Esophagus muscularis mucosa (tissue), 4 donors: ENCODE measurements around the gene FMN1. TPM values are rescaled to one million over a fixed set of nuclear protein-coding genes. Genes with fewer than 3 reads are reported as not detected.

ENCODE experiments used
- DNase-seq: peaks from one replicate; pipeline ENCODE4 v3.0.0-alpha.2; 2017; ENCODE audit errors: extremely low spot score
- H3K27ac ChIP-seq, 4 donors: fragments of 200-600 bp; sonication (generic); replicated peaks in 1 of 4; 1 replicate in 3 of 4; 2 replicates in 1 of 4; pipeline ENCODE4 v1.5.1; 2016 to 2019; ENCODE audit warnings: mild to moderate bottlenecking in 1 of 4
- H3K27me3 ChIP-seq, 4 donors: fragments of 200-600 bp; sonication (generic); one replicate each; pipeline versions ENCODE4 v1.5.1 to v1.6.0; 2016 to 2019
- H3K36me3 ChIP-seq, 4 donors: fragments of 200-600 bp; sonication (generic); one replicate each; pipeline ENCODE4 v1.5.1; 2016 to 2019
- H3K4me1 ChIP-seq, 4 donors: fragments of 200-600 bp; sonication (generic); one replicate each; pipeline ENCODE4 v1.5.1; 2016 to 2019
- H3K4me3 ChIP-seq, 4 donors: fragments of 200-600 bp; sonication (generic); 1 replicate in 2 of 4; 2 replicates in 2 of 4; pipeline ENCODE4 v1.5.1; 2016 to 2019; ENCODE audit warnings: mild to moderate bottlenecking in 4 of 4, moderate library complexity in 1 of 4
- H3K9me3 ChIP-seq, 4 donors: fragments of 200-600 bp; sonication (generic); 1 replicate in 3 of 4; 2 replicates in 1 of 4; pipeline ENCODE4 v1.5.1; 2016 to 2019
- EP300 ChIP-seq: sonication (generic); formaldehyde crosslinking; IDR thresholded peaks from one replicate; pipeline ENCODE4 v1.6.1; 2017; ENCODE audit warnings: antibody characterized with exemption
- POLR2A ChIP-seq: fragments of 450-650 bp; IDR thresholded peaks from one replicate; pipeline ENCODE4 v1.6.1; 2017; ENCODE audit warnings: antibody characterized with exemption, moderate library complexity, mild to moderate bottlenecking, low read depth
- POLR2AphosphoS5 ChIP-seq, 2 donors: sonication (generic); formaldehyde crosslinking; IDR thresholded peaks; one replicate each; pipeline ENCODE4 v1.6.1; 2017; ENCODE audit warnings: antibody characterized with exemption in 2 of 2
- WGBS: methylation state at CpG from one replicate; pipeline ENCODE4 v1.1.5; 2018; 5-methylcytosine and 5-hydroxymethylcytosine counted together
- intact Hi-C: fragments of 100-400 bp; cut with DNase I; formaldehyde crosslinking; loops from one replicate; pipeline ENCODE4 v1.15.1; 2023
- total RNA-seq, 4 donors: library from RNA; depleted of rRNA; stranded (reverse); fragments of >200 nt; gene quantifications; one replicate each; pipeline versions ENCODE4 v1.1.0 to v1.2.1, GENCODE V29; 2016
- TF ChIP-seq, protein P1 (sequence below), 3 experiments: fragments of 200-600 bp in 2 of 3; fragments of 450-650 bp in 1 of 3; sonication (generic) in 2 of 3; IDR thresholded peaks; one replicate each; pipeline ENCODE4 v1.5.1; 2017 to 2019; ENCODE audit warnings: antibody characterized with exemption in 3 of 3, mild to moderate bottlenecking in 2 of 3, moderate library complexity in 1 of 3

FMN1 gene
- total RNA-seq, 4 donors from 2014 or later = 4.8 to 12.5 (median 8.6) TPM

GRCh38 chr15:33040496-33040895 lies 154.0 kb downstream of the FMN1 start:
- peaks cover 0 to 5% (median 0%) of the 10 kb centered on the region in 4 donors for H3K4me1 ChIP-seq
- DNase-seq = no peak
- 94% methylated on average over 1 of the region's 1 CpG for WGBS
- TF ChIP-seq, protein P1, sequence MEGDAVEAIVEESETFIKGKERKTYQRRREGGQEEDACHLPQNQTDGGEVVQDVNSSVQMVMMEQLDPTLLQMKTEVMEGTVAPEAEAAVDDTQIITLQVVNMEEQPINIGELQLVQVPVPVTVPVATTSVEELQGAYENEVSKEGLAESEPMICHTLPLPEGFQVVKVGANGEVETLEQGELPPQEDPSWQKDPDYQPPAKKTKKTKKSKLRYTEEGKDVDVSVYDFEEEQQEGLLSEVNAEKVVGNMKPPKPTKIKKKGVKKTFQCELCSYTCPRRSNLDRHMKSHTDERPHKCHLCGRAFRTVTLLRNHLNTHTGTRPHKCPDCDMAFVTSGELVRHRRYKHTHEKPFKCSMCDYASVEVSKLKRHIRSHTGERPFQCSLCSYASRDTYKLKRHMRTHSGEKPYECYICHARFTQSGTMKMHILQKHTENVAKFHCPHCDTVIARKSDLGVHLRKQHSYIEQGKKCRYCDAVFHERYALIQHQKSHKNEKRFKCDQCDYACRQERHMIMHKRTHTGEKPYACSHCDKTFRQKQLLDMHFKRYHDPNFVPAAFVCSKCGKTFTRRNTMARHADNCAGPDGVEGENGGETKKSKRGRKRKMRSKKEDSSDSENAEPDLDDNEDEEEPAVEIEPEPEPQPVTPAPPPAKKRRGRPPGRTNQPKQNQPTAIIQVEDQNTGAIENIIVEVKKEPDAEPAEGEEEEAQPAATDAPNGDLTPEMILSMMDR (IDR thresholded peaks at IDR 0.05) = no peak
- TF ChIP-seq POLR2A (no peak), POLR2AphosphoS5 (IDR thresholded peaks at IDR 0.05) (no peak), EP300 (no peak)
- no peaks in the 10 kb centered on the region for H3K27me3 ChIP-seq
- no peak overlapping the region for H3K27ac ChIP-seq
- intact Hi-C loops = no loop called here
- H3K36me3 ChIP-seq = no peaks in the 10 kb centered on the region
- no peak overlapping the region for H3K4me3 ChIP-seq
- peaks cover 0 to 11% (median 6%) of the 10 kb centered on the region in 4 donors for H3K9me3 ChIP-seq

- intact Hi-C loops = no loop called here
- no peak for DNase-seq
- Histone ChIP-seq H3K27me3 (no peaks in the 10 kb centered on the region), H3K27ac (no peak overlapping the region), H3K4me1 (no peaks in the 10 kb centered on the region), H3K4me3 (no peak overlapping the region), H3K36me3 (no peaks in the 10 kb centered on the region), H3K9me3 (no peaks in the 10 kb centered on the region)
- TF ChIP-seq POLR2AphosphoS5 (IDR thresholded peaks at IDR 0.05) = no peak
- no peak for TF ChIP-seq POLR2A
- no peak for TF ChIP-seq EP300
- TF ChIP-seq, protein P1 (IDR thresholded peaks at IDR 0.05) = no peak
These were observed 159.9 kb downstream of the FMN1 start for GRCh38 chr15:33034588-33034987.

DNA sequence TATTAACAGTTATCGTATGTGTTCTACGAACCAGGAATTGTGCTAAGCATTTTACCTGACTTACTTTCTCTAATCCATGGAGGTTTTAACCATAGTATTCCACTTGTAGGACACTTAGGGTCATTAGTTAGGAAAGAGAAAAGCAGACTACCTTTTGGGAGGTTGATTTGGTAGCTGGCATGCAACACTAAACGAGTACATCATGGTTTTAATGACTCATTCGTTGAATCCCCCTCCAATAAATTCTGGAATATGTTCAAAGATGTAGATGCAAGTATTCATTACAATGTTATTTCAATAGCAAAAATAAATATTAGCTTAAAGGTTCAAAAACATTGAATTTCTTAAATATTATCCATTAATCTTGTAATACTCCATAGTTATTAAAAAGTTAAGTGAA lies 162.5 kb downstream of the FMN1 start:
- H3K9me3 ChIP-seq = no peaks in the 10 kb centered on the region
- intact Hi-C loops = no loop called here
- no peaks in the 10 kb centered on the region for H3K27me3 ChIP-seq
- TF ChIP-seq POLR2A = no peak
- TF ChIP-seq, protein P1 (IDR thresholded peaks at IDR 0.05) = no peak
- TF ChIP-seq EP300 = no peak
- no peak for TF ChIP-seq POLR2AphosphoS5 (IDR thresholded peaks at IDR 0.05)
- 81% methylated on average over 4 of the region's 4 CpGs for WGBS
- DNase-seq = no peak
- no peaks in the 10 kb centered on the region for H3K36me3 ChIP-seq
- no peak overlapping the region for H3K27ac ChIP-seq
- H3K4me1 ChIP-seq = no peaks in the 10 kb centered on the region
- no peak overlapping the region for H3K4me3 ChIP-seq

DNA sequence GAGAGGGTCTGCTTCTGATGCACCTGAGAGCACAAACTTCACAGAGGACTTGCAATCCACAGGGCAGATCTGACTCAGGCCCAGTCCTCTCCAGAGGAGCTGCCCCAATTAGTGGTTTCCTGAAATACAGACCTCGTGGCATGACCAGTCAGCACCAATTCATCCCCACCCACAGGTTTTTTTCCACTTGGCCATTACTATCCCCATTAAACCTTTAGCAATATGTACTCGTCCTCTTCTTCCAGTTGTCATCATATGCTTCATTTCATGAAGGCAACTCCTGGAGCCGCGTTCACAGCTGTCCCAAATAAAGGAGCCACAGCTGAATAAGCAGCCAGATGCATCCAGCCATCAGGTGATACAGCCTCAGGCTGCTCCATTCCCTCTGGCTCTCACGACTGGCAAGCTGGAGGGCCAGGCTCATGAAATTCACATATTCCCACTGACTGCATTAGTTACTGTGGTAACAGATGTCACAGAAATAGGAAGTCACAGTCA lies 163.1 kb downstream of the FMN1 start:
- H3K27ac ChIP-seq = no peak overlapping the region
- DNase-seq = no peak
- H3K9me3 ChIP-seq = no peaks in the 10 kb centered on the region
- H3K4me1 ChIP-seq = no peaks in the 10 kb centered on the region
- H3K36me3 ChIP-seq = no peaks in the 10 kb centered on the region
- TF ChIP-seq EP300 (no peak), POLR2A (no peak)
- TF ChIP-seq, protein P1 (IDR thresholded peaks at IDR 0.05) = no peak
- intact Hi-C loops = no loop called here
- no peak overlapping the region for H3K4me3 ChIP-seq
- 67% methylated on average over 5 of the region's 5 CpGs for WGBS
- no peaks in the 10 kb centered on the region for H3K27me3 ChIP-seq

DNA sequence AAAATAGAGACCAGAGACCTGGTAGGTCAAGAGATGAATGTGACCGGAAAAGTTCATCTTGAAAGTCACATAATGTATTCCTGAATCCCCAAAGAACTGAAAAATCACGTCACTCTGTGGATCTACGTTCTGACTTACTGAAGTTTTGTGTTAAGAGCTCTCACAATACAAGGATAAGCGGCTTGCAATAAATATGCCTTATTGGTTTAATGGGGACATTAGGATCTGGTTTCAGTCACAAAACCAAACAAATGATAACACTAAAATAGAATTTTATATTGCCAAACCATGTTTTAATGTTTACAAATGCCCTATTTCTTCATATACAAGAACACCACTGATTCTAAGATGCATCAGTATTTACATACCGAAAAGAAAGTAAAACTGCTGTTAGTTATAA lies 164.2 kb downstream of the FMN1 start:
- H3K27ac ChIP-seq = no peak overlapping the region
- H3K4me1 ChIP-seq = no peaks in the 10 kb centered on the region
- H3K27me3 ChIP-seq = no peaks in the 10 kb centered on the region
- H3K9me3 ChIP-seq = no peaks in the 10 kb centered on the region
- DNase-seq = no peak
- intact Hi-C loops = no loop called here
- H3K4me3 ChIP-seq = no peak overlapping the region
- TF ChIP-seq POLR2AphosphoS5 (IDR thresholded peaks at IDR 0.05) (no peak), EP300 (no peak), POLR2A (no peak)
- TF ChIP-seq, protein P1 (IDR thresholded peaks at IDR 0.05) = no peak
- 95% methylated on average over 5 of the region's 5 CpGs for WGBS
- H3K36me3 ChIP-seq = no peaks in the 10 kb centered on the region
